ENCODE measurements around the gene ADM.

Gene ADM

DNA sequence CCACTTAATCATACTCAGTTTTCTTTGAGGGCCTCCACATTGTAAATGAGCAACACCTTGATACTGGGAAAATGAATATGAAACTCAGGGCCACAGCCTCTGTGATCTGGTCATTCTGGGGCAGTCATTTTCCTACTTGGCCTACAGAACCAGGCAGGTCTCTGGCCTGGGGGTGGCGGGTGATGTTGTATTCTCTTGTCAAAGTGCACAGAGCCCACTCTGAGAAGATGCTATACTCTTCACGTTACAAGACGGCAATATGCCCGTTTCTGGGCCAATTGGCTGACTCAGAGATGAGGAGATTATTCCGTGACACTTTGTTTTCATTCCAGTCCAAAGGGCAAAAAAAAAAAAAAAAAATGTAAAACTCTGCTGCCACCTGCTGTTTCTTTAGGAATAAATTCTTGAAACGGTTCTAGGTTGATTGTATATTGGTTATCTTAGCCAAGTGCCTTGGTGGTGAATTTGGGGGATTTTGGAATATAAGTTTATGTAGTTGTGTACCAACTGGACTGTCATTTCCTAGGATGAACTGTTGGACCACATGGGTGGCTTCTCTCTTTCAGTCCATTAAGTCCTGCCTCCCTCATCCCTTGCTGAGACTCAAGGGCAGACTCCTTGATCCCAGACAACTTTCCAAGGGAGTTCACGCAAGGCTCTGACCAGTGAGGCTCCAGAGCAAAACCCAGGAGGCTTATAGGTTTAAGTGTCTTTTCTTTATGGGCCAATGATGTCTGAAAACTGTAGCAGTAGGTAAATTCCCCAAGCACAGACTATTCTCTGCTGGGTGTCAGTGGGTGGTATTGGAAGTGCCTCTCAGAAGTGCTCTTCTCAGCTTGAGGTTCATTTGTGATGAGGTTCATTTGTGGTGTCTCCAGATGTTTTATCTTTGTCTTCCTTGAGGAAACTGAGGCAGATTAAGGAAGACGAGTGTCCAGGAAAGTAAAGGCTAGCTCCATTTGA is 18.2 kb downstream of the ADM start:
- TF ChIP-seq, protein P1, sequence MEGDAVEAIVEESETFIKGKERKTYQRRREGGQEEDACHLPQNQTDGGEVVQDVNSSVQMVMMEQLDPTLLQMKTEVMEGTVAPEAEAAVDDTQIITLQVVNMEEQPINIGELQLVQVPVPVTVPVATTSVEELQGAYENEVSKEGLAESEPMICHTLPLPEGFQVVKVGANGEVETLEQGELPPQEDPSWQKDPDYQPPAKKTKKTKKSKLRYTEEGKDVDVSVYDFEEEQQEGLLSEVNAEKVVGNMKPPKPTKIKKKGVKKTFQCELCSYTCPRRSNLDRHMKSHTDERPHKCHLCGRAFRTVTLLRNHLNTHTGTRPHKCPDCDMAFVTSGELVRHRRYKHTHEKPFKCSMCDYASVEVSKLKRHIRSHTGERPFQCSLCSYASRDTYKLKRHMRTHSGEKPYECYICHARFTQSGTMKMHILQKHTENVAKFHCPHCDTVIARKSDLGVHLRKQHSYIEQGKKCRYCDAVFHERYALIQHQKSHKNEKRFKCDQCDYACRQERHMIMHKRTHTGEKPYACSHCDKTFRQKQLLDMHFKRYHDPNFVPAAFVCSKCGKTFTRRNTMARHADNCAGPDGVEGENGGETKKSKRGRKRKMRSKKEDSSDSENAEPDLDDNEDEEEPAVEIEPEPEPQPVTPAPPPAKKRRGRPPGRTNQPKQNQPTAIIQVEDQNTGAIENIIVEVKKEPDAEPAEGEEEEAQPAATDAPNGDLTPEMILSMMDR (IDR thresholded peaks at IDR 0.05) = peak; percentile 57

DNA sequence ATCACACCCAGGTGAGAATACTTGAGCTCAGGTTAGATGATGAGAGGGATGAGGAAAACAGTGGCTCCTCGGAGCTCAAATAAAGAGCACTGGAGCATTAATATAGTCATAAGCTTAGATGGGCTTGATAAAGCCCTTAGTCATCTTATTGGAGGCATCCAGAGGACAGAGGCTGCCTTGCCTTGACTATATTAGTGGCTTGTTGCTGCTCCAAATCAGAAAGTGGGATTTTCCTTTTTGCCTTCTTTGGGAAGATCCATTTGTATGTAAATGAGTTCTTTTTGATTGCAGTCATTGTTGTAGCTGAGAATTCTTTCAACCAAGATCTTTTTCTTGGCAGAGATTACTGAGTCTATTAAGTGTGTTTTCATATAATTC is 18.9 kb downstream of the ADM start:
- TF ChIP-seq, protein P1 (IDR thresholded peaks at IDR 0.05) = no peak

DNA sequence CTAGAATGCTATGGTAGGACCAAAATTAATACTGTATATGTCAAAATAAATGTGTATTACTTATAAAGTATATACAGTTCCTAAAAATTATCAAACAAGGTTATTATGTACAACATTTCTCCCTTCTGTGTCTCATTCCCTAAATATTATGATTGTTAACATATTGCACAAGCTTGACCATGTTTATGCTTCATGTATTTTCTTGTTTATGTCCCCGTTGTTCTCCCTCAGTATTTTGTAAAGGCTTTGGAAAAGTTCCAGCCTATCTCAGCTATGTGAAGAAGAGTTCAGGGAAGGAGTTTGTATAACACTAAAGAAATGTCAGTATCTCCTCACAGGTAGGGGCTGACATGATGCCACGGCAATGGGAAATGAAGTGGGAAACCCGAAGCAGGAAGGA is 19.6 kb downstream of the ADM start:
- TF ChIP-seq, protein P1 (IDR thresholded peaks at IDR 0.05) = no peak

DNA sequence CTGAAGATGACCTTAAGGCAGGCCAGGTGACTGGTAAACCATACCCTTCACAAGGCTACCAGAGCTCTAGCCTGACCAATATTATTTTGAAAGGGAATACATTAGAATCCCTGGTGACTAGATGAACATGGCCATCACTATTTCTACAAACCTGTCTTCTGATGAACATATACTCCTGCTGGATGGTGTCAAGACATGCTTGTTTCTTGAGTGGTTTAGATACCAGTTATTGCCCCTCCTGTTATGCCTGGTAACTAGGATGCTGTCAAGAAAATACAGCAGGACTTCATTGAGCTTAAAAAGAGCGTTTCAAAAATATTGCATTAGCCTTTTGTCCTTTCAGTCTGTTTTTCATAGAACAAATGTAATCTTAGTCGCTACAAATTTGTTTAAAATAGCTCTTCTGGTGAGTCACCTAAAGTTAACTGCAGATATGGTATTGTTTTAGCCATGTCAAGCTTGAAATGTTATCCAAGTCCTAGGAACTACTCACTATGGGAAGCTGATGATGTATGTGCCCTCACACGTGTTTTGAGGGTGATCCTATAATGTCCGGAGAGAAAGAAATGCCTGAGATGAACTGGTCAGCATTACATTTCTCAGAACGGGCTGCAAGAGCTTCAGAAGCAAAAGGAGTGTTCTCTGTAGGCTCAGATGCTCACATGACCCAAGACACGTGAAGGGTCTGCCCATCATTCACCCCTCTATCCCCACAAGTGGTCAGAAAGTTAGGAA is 20.6 kb downstream of the ADM start:
- TF ChIP-seq, protein P1 (IDR thresholded peaks at IDR 0.05) = no peak

DNA sequence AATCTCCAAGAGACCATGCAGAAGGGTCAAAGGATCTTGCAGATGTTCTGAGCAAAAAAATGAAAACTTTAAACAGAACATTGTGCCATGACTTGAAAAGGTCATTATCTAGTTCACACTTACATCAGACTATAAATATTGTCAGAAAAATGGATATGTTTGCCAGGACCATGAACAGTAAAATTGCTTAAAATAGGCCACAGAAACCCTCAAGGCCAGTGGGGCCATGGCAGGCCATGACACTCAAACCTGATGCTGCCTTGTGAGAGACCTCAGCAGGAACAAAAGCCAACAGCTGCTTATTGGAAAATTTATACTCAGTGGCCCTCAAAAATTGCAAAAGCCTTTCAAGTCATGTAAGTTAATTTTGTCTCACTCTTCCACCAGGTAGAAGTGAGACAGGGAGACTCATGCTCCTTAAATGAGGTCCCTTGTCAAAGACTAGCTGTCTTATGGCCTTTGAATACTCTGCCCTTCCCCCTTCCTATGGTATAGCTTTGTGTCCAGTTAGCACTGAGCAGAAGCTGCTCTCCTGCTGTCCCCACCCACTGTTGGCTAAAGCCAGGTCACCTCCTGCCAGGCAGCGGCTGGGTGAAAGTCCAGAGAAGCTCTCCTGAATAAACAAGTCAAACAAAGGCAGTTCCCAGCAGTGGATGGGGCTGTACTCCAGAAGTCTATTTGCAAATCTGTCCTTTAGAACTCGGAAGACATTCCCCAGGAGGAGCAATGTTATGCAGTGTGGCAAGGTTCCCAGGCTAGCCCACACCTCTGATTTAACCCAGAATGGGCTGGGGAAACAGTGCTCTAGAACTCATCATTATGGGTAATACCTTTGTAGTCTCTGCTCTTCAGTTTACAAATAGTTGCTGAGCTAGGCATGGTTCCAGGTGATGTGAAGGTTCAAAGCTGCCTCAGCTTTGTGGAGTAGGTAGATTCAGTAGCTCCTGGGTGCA is 21.4 kb downstream of the ADM start:
- TF ChIP-seq, protein P1 (IDR thresholded peaks at IDR 0.05) = no peak

DNA sequence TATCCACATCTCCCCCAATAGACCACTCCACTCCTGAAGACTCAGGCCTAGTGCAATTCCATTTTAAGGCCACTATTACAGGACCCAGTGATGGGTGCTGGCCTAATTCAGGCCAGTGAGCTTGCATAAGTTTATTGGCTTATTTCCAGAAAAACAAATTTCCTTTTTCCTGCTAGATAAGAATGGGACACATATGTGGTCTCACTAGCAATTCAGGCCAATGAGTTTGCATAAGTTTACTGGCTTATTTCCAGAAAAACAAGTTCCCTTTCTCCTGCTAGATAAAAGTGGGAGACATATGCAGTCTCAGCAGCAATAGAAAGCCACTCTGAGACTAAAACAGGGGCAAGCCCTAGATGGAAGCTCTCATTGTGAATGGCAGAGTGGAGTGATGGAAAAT is 22.4 kb downstream of the ADM start:
- TF ChIP-seq, protein P1 (IDR thresholded peaks at IDR 0.05) = no peak
